ENCODE data around the gene MIPOL1.
"Not testable (repeated sequence)": the region's sequence is repeated elsewhere in the genome, so short reads cannot be mapped to it uniquely, and the experiment has no call there.

The MIPOL1 gene

GRCh38 chr14:37457334-37457733 lies 259.6 kb downstream of the MIPOL1 start:
- no peak overlapping the region for H3K4me3 ChIP-seq (ENCODE audit: low read length)
- DNase-seq (ENCODE audit: low read depth), result peak; percentile 59
- TF ChIP-seq, protein P1, sequence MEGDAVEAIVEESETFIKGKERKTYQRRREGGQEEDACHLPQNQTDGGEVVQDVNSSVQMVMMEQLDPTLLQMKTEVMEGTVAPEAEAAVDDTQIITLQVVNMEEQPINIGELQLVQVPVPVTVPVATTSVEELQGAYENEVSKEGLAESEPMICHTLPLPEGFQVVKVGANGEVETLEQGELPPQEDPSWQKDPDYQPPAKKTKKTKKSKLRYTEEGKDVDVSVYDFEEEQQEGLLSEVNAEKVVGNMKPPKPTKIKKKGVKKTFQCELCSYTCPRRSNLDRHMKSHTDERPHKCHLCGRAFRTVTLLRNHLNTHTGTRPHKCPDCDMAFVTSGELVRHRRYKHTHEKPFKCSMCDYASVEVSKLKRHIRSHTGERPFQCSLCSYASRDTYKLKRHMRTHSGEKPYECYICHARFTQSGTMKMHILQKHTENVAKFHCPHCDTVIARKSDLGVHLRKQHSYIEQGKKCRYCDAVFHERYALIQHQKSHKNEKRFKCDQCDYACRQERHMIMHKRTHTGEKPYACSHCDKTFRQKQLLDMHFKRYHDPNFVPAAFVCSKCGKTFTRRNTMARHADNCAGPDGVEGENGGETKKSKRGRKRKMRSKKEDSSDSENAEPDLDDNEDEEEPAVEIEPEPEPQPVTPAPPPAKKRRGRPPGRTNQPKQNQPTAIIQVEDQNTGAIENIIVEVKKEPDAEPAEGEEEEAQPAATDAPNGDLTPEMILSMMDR (IDR thresholded peaks at IDR 0.05; ENCODE audit: insufficient read depth, low read depth, low read length, missing control alignments), result no peak

DNA sequence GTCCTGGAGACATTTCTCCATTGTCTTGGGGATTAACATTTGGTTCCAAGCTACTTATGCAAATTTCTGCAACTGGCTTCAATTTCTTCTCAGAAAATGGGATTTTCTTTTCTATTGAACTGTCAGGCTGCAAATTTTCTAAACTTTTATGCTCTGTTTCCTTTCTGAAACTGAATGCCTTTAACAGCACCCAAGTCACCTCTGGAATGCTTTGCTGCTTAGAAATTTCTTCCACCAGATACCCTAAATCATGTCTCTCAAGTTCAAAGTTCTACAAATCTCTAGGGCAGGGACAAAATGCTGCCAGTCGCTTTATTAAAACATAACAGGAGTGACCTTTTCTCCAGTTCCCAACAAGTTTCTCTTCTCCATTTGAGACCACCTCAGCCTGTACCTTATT lies 264.7 kb downstream of the MIPOL1 start:
- not testable (repeated sequence) for H3K4me3 ChIP-seq (ENCODE audit: low read length); DNase-seq (ENCODE audit: low read depth)

DNA sequence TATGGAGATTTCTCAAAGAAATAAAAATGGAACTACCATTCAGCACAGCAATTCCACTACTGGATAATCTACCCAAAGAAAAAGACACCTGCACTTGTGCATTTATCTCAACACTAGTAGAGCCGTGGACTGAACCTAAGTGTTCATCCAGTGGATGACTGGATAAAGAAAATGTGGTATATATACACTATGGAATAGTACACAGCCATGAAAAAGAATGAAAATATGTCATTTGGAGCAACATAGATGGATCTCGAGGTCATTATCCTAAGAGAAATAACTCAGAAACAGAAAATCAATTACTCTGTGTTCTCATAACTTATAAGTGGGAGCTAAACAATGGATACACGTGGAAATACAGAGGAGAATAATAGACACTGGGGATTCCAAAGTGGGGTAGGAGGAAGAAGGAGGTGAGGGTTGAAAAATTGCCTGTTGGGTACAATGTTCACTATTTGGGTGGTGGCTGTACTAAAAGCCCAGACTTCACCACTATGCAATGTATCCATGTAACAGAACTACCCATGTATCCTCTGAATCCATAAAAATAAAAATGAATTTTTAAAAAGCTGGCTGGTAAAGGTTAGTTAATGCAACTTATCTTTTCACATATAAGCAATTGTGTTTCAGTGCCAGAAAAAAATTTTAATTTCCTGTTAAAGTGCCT lies 266.6 kb downstream of the MIPOL1 start:
- TF ChIP-seq, protein P1 (IDR thresholded peaks at IDR 0.05; ENCODE audit: insufficient read depth, low read depth, low read length, missing control alignments), result no peak
- DNase-seq (ENCODE audit: low read depth), result no peak
- no peak overlapping the region for H3K4me3 ChIP-seq (ENCODE audit: low read length)

DNA sequence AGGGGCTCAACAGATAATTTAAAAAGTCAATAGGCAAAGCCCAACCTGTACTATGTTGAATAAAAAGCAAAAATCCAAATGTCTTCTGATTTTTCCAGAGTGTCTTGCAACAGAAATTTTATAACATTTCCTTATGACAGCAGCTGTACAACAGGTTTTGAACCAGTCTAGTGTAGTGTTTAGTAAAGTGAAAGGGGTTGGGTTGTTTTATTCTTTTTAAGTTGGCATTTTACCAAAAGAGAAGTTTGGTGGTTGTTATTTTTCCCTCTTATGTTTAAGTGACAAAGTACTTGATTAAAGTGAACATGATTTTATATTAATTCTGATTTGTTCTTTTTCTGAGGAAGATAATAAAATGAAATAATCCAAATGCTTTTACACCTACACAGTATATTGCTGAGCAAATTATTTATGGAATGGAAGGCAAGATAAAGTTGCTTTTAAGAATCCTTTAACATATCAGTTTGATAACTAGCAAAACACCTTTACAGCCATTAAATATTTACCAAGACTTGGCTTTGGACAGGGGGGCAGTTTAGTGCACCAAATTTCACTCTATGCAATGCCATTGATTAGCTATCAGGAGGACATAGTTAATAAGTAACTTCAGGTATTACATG lies 268.4 kb downstream of the MIPOL1 start:
- DNase-seq (ENCODE audit: low read depth), result peak; percentile 44
- TF ChIP-seq, protein P1 (IDR thresholded peaks at IDR 0.05; ENCODE audit: insufficient read depth, low read depth, low read length, missing control alignments), result no peak
- no peak overlapping the region for H3K4me3 ChIP-seq (ENCODE audit: low read length)

GRCh38 chr14:37466623-37467088 lies 268.9 kb downstream of the MIPOL1 start:
- no peak overlapping the region for H3K4me3 ChIP-seq (ENCODE audit: low read length)
- TF ChIP-seq, protein P1 (IDR thresholded peaks at IDR 0.05; ENCODE audit: insufficient read depth, low read depth, low read length, missing control alignments), result no peak
- peak; percentile 20 for DNase-seq (ENCODE audit: low read depth)

DNA sequence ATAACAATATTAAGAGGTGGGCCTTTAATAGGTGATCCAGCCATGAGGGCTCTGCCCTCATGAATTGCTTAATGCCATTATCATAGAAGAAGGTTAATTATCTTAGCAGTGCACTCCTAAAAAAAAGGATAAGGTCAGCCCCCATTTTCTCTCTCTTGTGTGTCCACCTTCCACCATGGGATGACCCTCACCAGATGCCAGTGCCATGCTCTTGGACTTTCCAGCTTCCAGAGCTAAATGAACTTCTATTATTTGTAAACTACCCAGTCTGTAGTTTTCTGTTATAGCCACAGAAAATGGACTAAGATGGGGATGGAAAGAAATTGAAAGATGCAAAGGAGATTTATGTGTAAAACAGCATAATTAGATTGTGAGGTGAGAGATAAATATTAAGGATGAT lies 271.9 kb downstream of the MIPOL1 start:
- no peak for DNase-seq (ENCODE audit: low read depth)
- TF ChIP-seq, protein P1 (IDR thresholded peaks at IDR 0.05; ENCODE audit: insufficient read depth, low read depth, low read length, missing control alignments), result no peak
- H3K4me3 ChIP-seq (ENCODE audit: low read length), result no peak overlapping the region

- TF ChIP-seq, protein P1 (IDR thresholded peaks at IDR 0.05; ENCODE audit: insufficient read depth, low read depth, low read length, missing control alignments), result no peak
- no peak for DNase-seq (ENCODE audit: low read depth)
- no peak overlapping the region for H3K4me3 ChIP-seq (ENCODE audit: low read length)
These were observed 272.5 kb downstream of the MIPOL1 start for GRCh38 chr14:37470251-37470650.
